Prostate gland (tissue), 2 donors: ENCODE data around the gene PPP2R2B. TPM values are rescaled to one million over a fixed set of nuclear protein-coding genes. Genes with fewer than 3 reads are reported as not detected.

Experiments used
- DNase-seq: peaks from one replicate; pipeline ENCODE4 v3.0.0-alpha.2; 2019; ENCODE audit warnings: low spot score
- H3K27ac ChIP-seq, 2 donors: fragments of 200-600 bp; sonication (generic); 2 replicates each; pipeline ENCODE4 v1.5.1; 2017 to 2019
- H3K27me3 ChIP-seq: fragments of 200-600 bp; sonication (generic); replicated peaks from 2 replicates; pipeline ENCODE4 v1.5.1; 2019; ENCODE audit not compliant: insufficient read depth
- H3K36me3 ChIP-seq, 2 donors: fragments of 200-600 bp; sonication (generic); 1 replicate in 1 of 2; 2 replicates in 1 of 2; pipeline versions ENCODE4 v1.5.1 to v1.8.1; 2017 to 2019
- H3K4me1 ChIP-seq: fragments of 200-600 bp; sonication (generic); replicated peaks from 2 replicates; pipeline ENCODE4 v1.5.1; 2019
- H3K4me3 ChIP-seq, 2 donors: fragments of 200-600 bp; sonication (generic); 2 replicates each; pipeline ENCODE4 v1.5.1; 2017 to 2019
- H3K9me3 ChIP-seq: fragments of 200-600 bp; sonication (generic); 2 replicates; pipeline ENCODE4 v1.5.1; 2017
- POLR2A ChIP-seq: fragments of 450-650 bp; IDR thresholded peaks from one replicate; pipeline ENCODE4 v1.6.1; 2016; ENCODE audit warnings: antibody characterized with exemption, mild to moderate bottlenecking
- POLR2AphosphoS5 ChIP-seq: sonication (generic); formaldehyde crosslinking; IDR thresholded peaks from one replicate; pipeline ENCODE4 v1.6.1; 2017; ENCODE audit warnings: antibody characterized with exemption
- WGBS: methylation state at CpG from one replicate; pipeline ENCODE4 v1.1.5; 2018; 5-methylcytosine and 5-hydroxymethylcytosine counted together
- intact Hi-C: fragments of 100-400 bp; cut with DNase I; formaldehyde crosslinking; loops from one replicate; pipeline ENCODE4 v1.14.2; 2022
- total RNA-seq, 2 donors: library from RNA; depleted of rRNA; stranded (reverse); fragments of >200 nt; gene quantifications; one replicate each; pipeline ENCODE4 v1.1.0, GENCODE V29; 2016
- TF ChIP-seq, protein P1 (sequence below), 4 experiments: fragments of 200-600 bp in 2 of 4; fragments of 450-650 bp in 2 of 4; sonication (generic) in 2 of 4; IDR thresholded peaks; 1 replicate in 3 of 4; 2 replicates in 1 of 4; pipeline ENCODE4 v1.5.1; 2016 to 2019; ENCODE audit warnings: antibody characterized with exemption in 4 of 4, mild to moderate bottlenecking in 2 of 4, moderate library complexity in 2 of 4

PPP2R2B gene
- total RNA-seq, 2 donors from 2014 or later, result 0.68 to 2.6 TPM

GRCh38 chr5:146851133-146851532, 27.4 kb downstream of the PPP2R2B start:
- Histone ChIP-seq H3K36me3 (no peaks in the 10 kb centered on the region), H3K27ac (no peak overlapping the region), H3K27me3 (no peaks in the 10 kb centered on the region), H3K4me1 (no peaks in the 10 kb centered on the region), H3K4me3 (no peak overlapping the region), H3K9me3 (no peaks in the 10 kb centered on the region)
- intact Hi-C loops, result no loop called here
- no peak for DNase-seq
- no peak for TF ChIP-seq POLR2AphosphoS5
- no peak for TF ChIP-seq POLR2A
- TF ChIP-seq, protein P1, sequence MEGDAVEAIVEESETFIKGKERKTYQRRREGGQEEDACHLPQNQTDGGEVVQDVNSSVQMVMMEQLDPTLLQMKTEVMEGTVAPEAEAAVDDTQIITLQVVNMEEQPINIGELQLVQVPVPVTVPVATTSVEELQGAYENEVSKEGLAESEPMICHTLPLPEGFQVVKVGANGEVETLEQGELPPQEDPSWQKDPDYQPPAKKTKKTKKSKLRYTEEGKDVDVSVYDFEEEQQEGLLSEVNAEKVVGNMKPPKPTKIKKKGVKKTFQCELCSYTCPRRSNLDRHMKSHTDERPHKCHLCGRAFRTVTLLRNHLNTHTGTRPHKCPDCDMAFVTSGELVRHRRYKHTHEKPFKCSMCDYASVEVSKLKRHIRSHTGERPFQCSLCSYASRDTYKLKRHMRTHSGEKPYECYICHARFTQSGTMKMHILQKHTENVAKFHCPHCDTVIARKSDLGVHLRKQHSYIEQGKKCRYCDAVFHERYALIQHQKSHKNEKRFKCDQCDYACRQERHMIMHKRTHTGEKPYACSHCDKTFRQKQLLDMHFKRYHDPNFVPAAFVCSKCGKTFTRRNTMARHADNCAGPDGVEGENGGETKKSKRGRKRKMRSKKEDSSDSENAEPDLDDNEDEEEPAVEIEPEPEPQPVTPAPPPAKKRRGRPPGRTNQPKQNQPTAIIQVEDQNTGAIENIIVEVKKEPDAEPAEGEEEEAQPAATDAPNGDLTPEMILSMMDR (IDR thresholded peaks at IDR 0.05), result no peak

DNA sequence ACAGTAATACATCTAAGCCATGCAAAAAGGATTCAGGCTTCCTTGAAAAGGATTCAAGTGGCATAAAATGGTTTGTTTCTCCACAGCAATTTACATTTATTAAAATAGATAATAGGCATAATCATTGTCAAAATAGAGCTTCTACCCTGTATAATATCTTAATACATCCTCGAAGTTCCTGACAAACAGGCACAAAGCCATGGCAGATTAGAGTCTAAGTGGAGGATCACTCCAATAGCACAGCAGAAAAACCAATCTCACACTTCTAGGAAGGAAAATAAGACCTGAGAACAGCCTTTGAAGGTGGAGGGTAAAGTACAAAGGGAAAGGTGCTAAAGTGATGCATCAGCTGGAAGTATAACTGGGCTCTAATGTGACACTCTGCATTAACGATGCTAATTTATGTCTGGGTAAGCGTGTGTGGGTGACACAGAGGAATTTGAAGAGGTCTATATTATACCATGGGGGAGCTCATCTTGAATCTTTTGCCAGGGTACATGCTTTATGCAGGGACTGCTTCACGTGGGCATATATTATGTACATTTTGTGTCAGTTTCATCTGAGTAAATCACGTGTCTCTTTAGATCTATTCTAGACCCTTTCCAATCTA, 28.8 kb downstream of the PPP2R2B start:
- no peak for DNase-seq
- intact Hi-C loops, result no loop called here
- Histone ChIP-seq H3K36me3 (no peaks in the 10 kb centered on the region), H3K9me3 (no peaks in the 10 kb centered on the region), H3K27me3 (no peaks in the 10 kb centered on the region), H3K4me3 (no peak overlapping the region), H3K27ac (no peak overlapping the region), H3K4me1 (no peaks in the 10 kb centered on the region)
- TF ChIP-seq, protein P1 (IDR thresholded peaks at IDR 0.05), result no peak
- TF ChIP-seq POLR2AphosphoS5 (no peak), POLR2A (no peak)
- WGBS, result 60% methylated on average over 5 of the region's 5 CpGs

DNA sequence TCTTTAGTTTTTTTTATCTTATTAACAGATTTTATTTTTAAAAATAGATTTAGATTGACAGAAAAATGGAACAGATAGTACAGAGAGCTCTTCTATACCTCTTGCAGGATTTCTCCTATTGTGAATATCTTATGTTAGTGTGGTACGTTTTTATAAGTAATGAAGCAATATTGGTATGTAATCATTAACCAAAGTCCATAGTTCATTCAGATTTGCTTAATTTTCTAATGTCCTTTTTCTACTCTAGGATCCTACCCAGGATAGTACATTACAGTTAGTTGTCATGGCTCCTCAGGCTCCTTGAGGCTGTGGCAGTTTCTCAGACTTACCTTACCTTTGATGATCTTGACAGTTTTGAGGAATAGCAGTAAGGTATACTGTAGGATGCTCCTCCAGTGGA, 30.4 kb downstream of the PPP2R2B start:
- Histone ChIP-seq H3K36me3 (no peaks in the 10 kb centered on the region), H3K27ac (no peak overlapping the region), H3K27me3 (no peaks in the 10 kb centered on the region), H3K4me1 (no peaks in the 10 kb centered on the region), H3K9me3 (no peaks in the 10 kb centered on the region), H3K4me3 (no peak overlapping the region)
- WGBS, result 76% methylated on average over 1 of the region's 1 CpG
- no peak for DNase-seq
- intact Hi-C loops, result no loop called here
- TF ChIP-seq, protein P1 (IDR thresholded peaks at IDR 0.05), result no peak
- TF ChIP-seq POLR2AphosphoS5 (no peak), POLR2A (no peak)

DNA sequence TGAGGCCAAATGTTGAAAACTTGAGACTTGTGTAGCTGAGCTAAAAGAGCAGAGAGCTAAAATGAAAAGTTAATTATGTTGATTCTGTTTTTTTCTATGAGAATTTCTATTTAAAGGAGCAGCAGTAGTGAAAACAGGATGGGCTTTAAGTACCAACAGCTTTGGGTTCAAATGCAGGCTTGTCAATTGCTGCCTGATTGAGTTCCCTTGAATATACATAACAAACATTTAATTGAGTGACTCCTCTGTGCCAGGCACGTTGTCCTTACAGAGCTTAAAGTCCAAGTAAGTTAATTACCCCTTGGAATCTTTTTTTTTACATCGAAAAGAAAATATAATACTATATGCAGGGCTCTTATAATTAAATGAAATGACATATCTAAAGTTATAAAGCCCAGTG, 38.5 kb downstream of the PPP2R2B start:
- DNase-seq, result no peak
- no peak for TF ChIP-seq POLR2AphosphoS5
- TF ChIP-seq, protein P1 (IDR thresholded peaks at IDR 0.05), result no peak
- no peak for TF ChIP-seq POLR2A
- Histone ChIP-seq H3K4me3 (no peak overlapping the region), H3K27me3 (no peaks in the 10 kb centered on the region), H3K36me3 (no peaks in the 10 kb centered on the region), H3K27ac (no peak overlapping the region), H3K9me3 (no peaks in the 10 kb centered on the region), H3K4me1 (no peaks in the 10 kb centered on the region)
- WGBS, result 51% methylated on average over 2 of the region's 2 CpGs
- intact Hi-C loops, result no loop called here

- no peak for DNase-seq
- Histone ChIP-seq H3K9me3 (no peaks in the 10 kb centered on the region), H3K4me1 (no peaks in the 10 kb centered on the region), H3K36me3 (no peaks in the 10 kb centered on the region), H3K4me3 (no peak overlapping the region), H3K27me3 (no peaks in the 10 kb centered on the region), H3K27ac (no peak overlapping the region)
- intact Hi-C loops, result no loop called here
- TF ChIP-seq, protein P1 (IDR thresholded peaks at IDR 0.05), result no peak
- TF ChIP-seq POLR2A, result no peak
- no peak for TF ChIP-seq POLR2AphosphoS5
- WGBS, result 46% methylated on average over 3 of the region's 3 CpGs
Observed at GRCh38 chr5:146836226-146836842, 42.2 kb downstream of the PPP2R2B start.
